ENCODE measurements around the gene CEP41. TPM values are rescaled to one million over a fixed set of nuclear protein-coding genes. Genes with fewer than 3 reads are reported as not detected.

CEP41 gene
- total RNA-seq, 1 donor from 2014 or later: 3.5 TPM

DNA sequence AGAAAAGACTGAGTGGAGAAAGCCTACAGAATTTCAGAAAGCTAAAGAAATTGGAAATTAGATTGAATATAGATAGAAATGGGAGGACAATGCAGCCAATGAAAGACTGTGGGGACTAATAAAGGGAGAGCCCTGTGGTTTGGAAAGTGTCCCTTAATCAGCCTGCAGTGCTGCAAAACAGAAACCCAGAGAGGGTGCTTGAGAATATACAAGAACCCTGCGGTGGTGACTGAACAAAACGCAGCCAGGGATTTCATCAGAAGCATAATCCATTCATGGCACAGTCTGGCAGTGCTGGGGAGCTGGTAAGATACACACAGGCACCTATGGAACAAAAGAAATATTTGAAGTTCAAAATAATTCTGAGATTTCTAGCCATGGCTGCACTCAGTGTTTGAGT lies 19.1 kb downstream of the CEP41 start:
- no peak for DNase-seq (ENCODE audit: low spot score)
- no peak for ATAC-seq

DNA sequence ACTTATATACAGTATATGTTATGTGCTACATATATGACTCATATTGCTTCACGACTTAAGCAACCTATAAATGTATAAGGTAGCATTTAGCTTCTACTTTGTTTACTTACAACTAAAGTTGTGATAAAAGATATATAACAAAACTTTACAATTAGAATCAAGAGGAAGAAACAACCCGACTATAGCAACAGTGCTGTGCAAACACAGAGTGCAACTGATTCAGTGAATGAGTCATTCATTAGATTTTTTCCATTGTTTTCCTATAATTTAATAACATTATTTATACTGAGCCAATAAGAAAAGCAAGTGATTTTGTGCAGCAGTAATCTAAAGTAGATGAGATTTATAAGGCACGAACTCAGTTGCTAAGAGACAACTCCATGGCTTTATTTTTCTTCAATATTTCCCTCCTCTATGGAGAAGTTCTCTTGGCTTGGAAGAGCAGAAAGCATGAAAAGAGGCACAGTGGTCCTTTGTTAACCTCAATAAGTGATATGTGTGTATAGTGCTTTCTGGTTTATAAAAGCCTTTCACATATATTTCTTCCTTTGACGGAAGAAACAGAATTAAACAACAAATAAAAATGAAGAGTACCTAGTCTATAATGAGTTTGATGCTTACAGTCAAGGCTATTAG lies 19.8 kb downstream of the CEP41 start:
- ATAC-seq: no peak
- no peak for DNase-seq (ENCODE audit: low spot score)

DNA sequence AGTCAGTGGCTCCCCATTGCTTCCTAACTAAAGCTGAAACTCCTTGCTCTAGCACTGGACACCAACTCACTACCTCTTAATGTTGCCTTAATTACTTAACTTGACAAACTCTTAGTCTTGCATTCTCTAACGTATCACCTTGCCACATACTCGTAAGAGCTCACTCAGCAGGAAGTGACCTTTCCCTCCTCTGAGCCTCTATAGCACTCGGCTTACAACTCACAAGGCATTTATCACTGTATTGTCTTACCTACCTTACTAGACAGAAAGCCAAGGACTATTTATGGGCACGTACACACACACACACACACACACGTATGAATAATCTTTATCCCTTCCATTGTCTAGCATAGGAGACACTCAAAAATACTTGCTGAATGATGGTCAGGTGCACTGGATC lies 21.2 kb downstream of the CEP41 start:
- DNase-seq (ENCODE audit: low spot score): no peak
- ATAC-seq: no peak

DNA sequence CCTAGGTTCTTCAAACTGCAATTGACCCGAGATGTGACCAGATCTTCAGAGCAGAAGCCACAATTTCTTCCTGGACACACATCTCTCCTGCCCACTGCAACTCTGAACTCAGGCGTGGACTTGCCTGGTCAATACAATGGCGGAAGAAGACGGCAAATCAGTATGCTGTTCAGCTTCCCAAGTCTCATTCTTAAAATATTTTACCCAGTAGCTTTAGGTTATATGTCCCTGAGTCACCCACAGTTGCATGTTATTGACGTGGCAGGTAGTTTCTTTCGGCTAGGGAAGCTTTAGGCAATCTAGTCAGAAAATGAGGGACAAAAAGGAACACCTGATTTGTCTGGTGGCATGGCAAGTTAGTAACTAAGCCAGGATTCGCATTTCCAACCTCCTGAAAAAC lies 22.5 kb downstream of the CEP41 start:
- ATAC-seq: no peak
- no peak for DNase-seq (ENCODE audit: low spot score)

DNA sequence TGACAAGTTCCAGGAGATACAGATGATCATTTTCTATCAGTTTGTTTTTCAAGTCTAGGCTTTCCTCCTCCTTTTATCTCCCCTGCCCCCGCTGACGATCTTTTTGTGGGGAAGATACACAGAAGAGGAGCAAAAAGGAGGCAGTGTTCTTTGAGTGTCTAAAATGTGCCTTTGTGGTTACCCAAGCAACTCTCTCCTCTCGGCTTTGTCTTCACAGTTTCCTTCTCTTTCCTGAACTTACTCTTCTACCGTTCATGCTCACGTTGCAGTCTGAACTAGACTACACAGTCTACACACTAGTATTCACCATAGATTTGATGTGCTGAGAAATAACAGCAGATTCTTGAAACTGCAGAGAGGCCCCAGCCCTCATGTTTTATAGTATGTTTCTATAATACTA lies 23.6 kb downstream of the CEP41 start:
- ATAC-seq (no peak), DNase-seq (ENCODE audit: low spot score) (no peak)

DNA sequence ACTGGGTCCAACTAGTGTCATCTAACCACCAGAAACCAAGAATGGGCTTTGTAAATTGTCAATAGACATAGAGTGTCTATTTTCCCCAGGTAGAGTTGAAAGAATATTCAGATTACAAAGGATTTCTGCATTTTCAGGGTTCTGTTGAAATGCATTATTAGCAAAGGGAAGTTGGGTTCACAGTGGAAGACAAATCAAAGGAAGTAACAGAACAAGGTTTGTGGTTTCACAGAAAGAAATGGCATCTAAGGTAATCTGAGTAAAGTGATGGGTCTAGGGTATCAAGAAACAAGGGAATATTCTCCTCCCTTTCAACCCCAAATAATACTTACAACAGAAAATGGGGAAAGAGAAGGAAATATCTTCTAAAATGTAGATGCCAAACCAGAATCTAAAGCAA lies 25.8 kb downstream of the CEP41 start:
- ATAC-seq (no peak), DNase-seq (ENCODE audit: low spot score) (no peak)

DNA sequence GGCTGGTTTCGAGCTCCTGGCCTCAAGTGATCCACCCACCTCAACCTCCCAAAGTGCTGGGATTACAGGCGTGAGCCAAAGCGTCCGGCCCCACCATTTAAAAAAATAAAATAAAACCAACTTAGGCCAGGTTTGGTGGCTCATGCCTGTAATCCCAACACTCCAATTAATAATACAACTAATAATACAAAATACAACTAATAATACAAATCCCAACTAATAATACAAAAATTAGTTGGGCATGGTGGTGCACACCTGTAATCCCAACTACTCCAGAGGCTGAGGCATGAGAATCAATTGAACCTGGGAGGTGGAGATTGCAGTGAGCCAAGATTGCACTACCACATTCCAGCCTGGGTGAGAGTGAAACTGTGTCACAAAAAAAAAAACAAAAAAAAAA lies 27.6 kb downstream of the CEP41 start:
- DNase-seq (ENCODE audit: low spot score) (no peak), ATAC-seq (no peak)

DNA sequence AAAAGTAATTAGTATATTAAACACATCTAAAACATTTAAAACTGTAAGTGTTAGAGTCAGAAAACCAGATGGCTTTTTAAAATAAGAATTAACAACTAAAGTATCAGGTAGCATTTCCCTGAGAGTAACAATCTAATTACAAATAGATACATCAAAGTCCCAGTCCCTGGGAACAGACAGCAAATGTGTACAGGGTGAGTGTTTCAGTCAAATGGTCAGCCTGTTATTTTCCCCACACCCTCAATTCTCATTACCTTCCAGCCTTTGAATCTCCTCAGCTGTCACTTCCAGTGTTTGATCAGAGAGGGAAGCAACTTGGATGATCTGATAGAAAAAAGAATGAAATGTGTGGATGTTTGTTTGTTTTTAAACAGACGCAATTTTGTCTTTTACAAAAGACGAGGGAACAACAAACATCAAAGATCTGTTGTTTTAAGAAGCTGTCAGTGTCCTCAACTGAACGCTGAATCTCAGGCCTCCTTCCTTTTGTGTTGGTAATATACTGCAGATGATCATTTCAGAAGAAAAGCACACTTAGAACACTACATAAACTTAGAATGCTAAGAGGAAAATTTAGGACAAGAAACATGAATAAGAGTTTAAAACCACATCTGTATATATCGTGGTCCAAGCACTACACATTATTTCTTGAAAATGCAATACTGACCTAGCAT lies 29.8 kb downstream of the CEP41 start:
- DNase-seq (ENCODE audit: low spot score) (no peak), ATAC-seq (no peak)

DNA sequence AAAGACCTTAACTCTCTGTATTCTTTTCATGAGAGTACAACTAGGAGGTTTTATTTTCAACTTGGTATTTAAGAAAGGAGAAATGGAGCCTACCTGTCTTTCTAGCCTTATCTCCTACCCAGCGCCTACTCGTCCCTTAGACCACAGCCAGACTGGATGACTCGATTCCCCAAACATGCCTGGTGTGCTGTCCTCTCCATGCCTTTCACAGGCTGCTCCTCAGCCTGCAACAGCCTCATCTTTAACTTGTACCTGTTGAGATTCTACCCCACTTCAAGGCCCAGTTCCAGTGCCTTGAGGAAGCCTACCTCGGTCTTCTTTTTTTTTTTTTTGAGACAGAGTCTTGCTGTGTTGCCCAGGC lies 31.1 kb downstream of the CEP41 start:
- DNase-seq (ENCODE audit: low spot score) (no peak), ATAC-seq (no peak)

DNA sequence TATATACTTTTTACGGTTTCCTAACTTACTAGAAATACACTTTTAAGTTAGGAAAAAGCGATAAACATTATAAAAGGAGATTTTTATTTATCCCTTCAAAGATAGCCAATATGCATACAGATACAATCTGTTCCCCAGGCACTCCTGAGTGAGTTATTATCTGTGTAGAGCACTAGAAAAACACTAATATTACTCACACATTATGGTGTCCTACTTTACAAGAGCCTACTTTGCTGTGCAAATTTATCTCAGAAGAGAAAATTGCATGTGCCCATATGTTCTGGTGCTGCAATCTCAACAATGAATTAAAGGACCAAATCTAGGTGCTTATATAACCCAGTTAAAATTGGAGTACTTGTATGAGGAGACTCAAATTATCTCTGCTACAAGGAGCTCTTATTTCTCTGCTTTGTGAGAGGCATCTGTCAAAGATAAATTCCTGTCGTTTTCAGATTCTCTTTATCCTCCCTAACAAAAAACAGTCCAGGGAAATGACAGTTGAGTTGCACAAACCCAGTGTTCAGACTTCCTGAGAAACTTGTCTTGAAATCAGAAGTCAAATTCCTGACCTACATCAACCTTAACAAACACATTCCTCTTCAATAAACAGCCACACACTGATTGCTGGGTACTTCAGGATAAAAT lies 31.6 kb downstream of the CEP41 start:
- ATAC-seq: no peak
- DNase-seq (ENCODE audit: low spot score): no peak

DNA sequence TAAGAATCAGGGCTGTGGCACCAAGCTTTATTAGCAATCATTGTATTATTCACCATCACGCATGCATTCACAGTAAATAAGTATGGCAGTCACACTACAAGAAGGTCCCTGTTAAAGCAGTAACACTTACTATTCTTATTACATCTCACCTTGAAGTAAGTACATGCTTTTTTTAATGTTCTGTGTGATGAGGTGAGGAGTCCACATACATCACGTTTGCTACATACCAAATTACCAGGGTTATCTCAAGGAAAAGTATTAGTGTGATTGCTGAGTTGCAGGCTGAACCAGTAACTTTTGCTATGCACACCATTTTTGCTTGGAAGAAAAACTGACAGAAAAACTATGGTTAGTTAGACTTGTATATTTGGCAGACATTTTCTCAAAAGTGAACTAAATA lies 35.8 kb downstream of the CEP41 start:
- ATAC-seq (no peak), DNase-seq (ENCODE audit: low spot score) (no peak)

DNA sequence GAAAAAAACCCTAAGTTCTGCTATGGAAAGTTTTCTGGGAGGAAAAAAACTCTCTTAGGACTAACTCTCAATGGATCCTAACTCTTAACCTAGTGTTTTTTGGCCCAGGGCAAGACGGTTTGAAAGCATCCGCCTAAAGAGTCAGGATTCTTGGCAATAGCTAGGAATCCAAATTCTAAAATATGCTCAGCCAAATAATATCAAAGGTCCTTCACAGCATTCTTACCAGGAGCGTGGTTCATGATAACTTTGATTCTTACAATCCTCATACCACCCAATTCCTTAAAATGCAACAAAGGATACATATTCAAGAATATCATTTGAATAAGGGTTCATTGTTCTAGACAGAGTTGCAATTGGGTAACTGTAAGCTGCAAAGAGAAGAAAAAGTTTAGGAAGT lies 39.2 kb downstream of the CEP41 start:
- ATAC-seq: no peak

DNA sequence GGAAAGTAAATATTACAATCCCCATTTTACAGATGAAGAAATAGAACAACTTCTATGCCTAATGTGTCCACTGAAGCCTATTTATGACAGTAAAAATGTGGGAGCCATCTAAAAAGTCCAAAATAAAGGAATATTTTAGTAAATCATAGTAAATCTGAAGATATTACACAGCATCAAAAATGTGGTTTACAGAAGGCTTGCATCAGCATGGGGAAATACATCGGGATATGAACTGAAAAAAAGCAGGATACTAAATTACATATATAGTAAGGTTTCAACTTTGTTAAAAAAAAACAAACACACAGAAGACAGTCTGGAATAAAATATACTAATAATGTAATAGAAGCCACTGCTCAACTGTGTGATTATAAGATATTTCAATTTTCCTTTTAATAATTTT lies 39.7 kb downstream of the CEP41 start:
- DNase-seq (ENCODE audit: low spot score): no peak
- ATAC-seq: no peak

More for the DNA sequence above, 39.2 kb downstream of the CEP41 start:
- no peak for DNase-seq (ENCODE audit: low spot score)

DNA sequence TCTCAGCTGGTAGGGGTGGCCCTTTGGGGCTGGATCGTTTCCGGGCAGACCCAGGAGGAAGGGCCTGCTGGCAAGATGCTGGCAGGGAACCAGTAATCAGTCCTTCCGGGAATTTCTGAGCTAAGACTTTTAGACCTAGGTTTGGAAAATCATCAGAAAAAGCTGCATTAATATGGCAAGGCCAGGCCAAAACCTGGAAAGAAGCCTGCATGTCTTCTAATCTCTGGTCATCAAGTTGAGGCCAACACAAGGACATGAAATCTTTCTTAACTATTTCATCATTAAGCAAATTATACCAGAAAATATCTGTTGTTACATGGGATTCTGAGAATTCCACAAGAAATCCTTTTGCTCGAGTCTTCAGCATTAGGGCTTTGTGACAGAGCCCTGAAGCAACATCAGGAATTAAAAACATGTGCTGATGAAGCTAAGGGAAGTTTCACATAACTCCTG lies 40.7 kb downstream of the CEP41 start:
- DNase-seq (ENCODE audit: low spot score) (no peak), ATAC-seq (no peak)

DNA sequence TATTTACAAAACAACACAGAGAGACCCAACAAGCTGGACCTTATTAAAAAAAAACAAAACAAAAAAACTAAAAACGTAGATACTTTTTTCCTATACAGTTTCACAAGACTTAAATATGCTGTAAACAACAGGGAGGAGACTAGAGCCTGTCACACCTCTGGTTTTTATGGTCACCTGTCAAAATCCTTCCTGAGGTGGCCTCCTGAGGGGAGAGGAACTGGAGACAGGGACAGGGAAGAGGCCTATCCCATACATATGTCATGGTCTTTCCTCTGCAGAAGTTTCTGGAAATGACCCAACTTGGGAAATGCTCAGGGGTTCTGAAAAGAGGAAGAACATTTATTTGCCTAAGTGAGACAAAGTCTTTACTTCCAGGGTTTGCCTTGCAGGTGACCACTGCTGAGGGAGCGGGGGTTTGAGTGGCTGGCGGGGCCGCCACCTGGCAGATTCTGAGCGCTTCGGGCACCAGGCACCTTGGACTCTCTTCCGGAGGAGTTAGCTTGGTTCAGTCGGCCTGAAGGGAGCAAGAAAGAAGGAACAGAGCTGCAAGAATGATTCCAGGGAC lies 42.2 kb downstream of the CEP41 start:
- ATAC-seq (no peak), DNase-seq (ENCODE audit: low spot score) (no peak)

DNA sequence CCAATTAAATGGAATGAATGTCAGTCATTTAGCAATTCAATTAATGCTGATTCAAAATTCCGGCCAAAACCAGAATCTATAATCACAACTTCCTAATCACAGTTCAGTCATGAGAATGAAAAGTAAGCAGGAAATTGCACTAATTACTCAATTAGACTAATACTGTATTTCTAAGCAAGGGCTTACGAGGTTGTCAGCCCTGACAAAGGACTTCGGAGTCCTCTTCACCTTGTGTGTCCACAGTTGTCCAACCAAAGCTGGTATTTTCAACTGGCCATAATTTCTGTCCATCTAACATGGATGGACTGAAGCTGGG lies 43.1 kb downstream of the CEP41 start:
- no peak for DNase-seq (ENCODE audit: low spot score)
- ATAC-seq: no peak

DNA sequence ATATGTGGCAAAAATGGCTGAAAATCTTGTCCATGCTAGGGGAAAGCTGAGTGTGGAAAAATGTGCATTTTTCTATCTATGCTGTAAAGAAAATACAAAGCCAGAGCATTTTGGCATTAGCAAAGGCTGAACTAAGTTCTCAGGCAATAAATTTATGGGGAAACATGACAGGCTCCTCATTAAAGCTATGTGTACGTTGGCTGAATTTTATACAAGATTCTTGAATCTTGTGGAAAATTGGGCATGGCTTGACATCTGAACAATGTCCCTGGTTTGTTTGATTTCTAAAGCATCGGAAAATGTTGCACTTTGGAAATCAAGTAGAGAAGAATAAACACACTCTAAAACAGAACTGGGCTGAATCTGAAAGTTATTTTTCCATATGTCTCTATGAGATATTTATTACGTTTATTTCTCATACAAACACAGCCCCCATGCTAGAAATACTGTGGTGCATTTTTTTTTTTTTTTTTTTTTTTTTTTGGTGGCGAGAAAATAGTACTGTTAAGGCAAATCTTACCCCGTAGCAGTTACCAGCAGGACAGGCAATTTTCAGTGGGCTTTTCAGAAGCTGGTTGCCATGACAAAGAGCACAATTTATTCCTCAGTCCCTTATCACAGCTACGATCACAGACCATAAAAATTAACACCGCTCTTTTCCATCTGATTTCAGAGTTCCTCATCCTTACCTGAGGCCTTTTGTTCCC lies 43.6 kb downstream of the CEP41 start:
- DNase-seq (ENCODE audit: low spot score): no peak
- ATAC-seq: no peak

DNA sequence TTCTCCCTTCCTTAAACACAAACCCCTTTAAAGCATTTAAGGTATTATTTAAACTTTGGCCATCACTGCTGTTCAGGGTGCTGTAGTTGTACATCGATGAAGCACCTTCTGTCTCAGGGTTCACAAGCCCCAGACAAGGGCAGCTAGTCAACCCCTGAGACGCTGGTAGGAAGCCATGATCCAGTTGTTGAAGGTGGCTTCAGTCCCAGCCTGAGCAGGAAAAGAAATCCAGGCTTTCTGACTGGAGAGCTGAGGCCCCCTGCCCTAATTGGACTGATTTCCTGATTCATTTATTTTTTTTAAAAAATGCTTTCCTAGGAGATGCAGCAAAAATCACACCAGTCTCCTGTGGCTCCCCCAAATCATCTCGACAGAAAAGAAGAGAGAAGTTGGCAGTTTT lies 44.7 kb downstream of the CEP41 start:
- ATAC-seq: no peak
- no peak for DNase-seq (ENCODE audit: low spot score)

DNA sequence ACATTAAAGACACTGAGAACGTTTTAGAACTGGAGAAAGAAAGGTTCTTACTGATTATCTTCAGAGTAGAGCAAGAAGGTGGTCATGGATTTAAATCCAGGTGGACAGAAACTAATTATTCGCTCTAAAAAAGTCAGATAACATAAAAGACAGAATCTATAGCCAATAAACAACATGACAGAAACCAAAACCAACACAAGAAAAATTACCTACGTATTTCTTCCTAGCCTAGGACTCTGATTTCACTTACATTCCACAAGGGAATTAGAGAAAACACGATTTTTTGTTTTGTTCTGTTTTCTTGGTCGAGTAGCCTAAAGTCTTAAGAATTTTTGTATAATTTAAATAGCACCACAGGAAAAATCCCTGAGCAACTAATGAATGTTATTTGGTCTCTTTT lies 45.4 kb downstream of the CEP41 start:
- DNase-seq (ENCODE audit: low spot score) (no peak), ATAC-seq (no peak)

DNA sequence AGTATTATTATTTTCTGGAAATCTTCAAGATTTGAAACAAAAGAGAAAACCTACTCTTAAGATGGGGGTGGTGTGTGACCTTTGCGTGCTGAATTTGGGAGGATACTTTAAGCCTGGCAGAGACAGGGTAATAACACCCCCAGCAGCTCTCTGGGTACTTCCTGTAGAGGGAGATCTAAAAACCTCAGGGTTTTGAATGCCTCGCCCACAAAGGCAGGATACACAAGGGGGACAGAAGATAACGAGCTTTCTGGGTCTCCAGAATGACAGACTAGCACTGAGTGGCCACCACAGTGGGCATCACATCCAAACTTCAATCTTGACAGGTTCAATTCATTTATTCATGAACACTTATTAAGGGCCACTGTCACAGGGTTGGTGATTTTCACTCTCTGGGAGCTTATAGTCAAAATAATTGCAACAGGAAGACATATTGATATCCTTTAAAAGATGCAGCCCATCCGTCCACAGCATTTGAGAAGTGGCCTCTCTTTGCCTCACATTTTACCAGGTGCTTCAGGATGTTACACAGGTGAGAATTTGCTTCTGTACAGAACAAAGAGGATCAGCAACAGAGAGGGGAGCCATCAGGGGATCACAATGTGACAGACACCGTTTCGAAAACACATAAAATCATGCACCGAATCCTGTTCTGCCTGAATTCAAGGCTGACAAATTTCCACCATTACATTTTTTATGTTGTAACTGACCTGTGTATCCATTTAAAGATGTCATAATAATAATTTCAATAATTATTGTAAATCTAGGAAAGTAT lies 46.2 kb downstream of the CEP41 start:
- ATAC-seq (no peak), DNase-seq (ENCODE audit: low spot score) (no peak)

DNA sequence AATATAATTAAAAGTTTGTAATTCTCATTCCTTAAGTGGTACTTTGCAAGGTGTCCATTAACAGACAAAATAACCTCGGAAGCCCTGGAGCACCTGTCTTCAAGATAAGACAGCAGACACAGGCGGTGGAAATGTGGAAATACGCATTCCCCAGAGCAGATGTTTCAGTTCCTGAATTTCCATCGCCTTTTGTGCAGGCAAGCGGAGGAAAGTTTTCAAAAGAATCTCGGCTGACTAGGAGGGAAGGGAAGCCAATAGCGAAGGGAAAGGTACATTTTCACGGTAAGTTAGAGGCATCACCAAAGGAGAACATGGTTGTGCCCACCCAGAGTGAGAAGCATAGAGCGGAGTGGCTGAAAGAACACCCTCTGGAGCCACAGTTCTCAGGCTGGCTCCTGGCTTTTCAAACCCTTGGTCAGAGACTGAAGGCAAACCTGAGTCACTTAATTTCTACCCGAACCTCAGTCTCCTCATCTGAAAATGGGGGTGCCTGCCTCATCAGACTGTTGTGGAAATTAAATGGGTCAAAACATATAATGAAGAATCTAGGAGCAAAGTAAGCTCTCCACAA lies 46.9 kb downstream of the CEP41 start:
- DNase-seq (ENCODE audit: low spot score): no peak
- ATAC-seq: no peak

Measured in left lobe of liver (tissue), 2 donors.